HG03066 (cell line): ENCODE results near the gene SMAD6.

Experiments
- ATAC-seq: cut with Tn5 transposase; IDR thresholded peaks from one replicate; pipeline ENCODE4 v1.9.1; 2021; ENCODE audit warnings: low read depth; ENCODE audit not compliant: unreplicated experiment

SMAD6 gene

GRCh38 chr15:66719471-66719870 is 17.4 kb downstream of the SMAD6 start:
- ATAC-seq: no peak

- ATAC-seq: no peak
Observed at GRCh38 chr15:66720206-66721010, 18.4 kb downstream of the SMAD6 start.

GRCh38 chr15:66721020-66721419 is 19.0 kb downstream of the SMAD6 start:
- no peak for ATAC-seq

GRCh38 chr15:66721501-66721937 is 19.5 kb downstream of the SMAD6 start:
- no peak for ATAC-seq

GRCh38 chr15:66721954-66722353 is 19.9 kb downstream of the SMAD6 start:
- ATAC-seq: no peak

GRCh38 chr15:66722757-66723540 is 20.9 kb downstream of the SMAD6 start:
- no peak for ATAC-seq

- no peak for ATAC-seq
Observed at GRCh38 chr15:66723826-66724731, 22.0 kb downstream of the SMAD6 start.

- ATAC-seq: no peak
Observed at GRCh38 chr15:66724732-66725463, 22.9 kb downstream of the SMAD6 start.

- ATAC-seq: no peak
Observed at GRCh38 chr15:66725464-66725785, 23.4 kb downstream of the SMAD6 start.

- no peak for ATAC-seq
Observed at GRCh38 chr15:66726386-66726785, 24.4 kb downstream of the SMAD6 start.

GRCh38 chr15:66729331-66729951 is 27.4 kb downstream of the SMAD6 start:
- no peak for ATAC-seq

- ATAC-seq: no peak
Observed at GRCh38 chr15:66730168-66731021, 28.4 kb downstream of the SMAD6 start.

- ATAC-seq: no peak
Observed at GRCh38 chr15:66733976-66734375, 31.9 kb downstream of the SMAD6 start.

GRCh38 chr15:66734961-66735908 is 33.2 kb downstream of the SMAD6 start:
- ATAC-seq: no peak

GRCh38 chr15:66735909-66736305 is 33.9 kb downstream of the SMAD6 start:
- ATAC-seq: no peak

- ATAC-seq: no peak
Observed at GRCh38 chr15:66737243-66738010, 35.4 kb downstream of the SMAD6 start.

GRCh38 chr15:66738116-66738515 is 36.1 kb downstream of the SMAD6 start:
- no peak for ATAC-seq
